ENCODE results near the gene ARL4A.

GRCh38 chr7:12649348-12649747, 38.1 kb upstream of the ARL4A start:
- TF ChIP-seq, protein P1, sequence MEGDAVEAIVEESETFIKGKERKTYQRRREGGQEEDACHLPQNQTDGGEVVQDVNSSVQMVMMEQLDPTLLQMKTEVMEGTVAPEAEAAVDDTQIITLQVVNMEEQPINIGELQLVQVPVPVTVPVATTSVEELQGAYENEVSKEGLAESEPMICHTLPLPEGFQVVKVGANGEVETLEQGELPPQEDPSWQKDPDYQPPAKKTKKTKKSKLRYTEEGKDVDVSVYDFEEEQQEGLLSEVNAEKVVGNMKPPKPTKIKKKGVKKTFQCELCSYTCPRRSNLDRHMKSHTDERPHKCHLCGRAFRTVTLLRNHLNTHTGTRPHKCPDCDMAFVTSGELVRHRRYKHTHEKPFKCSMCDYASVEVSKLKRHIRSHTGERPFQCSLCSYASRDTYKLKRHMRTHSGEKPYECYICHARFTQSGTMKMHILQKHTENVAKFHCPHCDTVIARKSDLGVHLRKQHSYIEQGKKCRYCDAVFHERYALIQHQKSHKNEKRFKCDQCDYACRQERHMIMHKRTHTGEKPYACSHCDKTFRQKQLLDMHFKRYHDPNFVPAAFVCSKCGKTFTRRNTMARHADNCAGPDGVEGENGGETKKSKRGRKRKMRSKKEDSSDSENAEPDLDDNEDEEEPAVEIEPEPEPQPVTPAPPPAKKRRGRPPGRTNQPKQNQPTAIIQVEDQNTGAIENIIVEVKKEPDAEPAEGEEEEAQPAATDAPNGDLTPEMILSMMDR (IDR thresholded peaks at IDR 0.05), result no peak
- no peak for TF ChIP-seq EP300 (IDR thresholded peaks at IDR 0.05)
- no peak for TF ChIP-seq POLR2A (IDR thresholded peaks at IDR 0.05)
